ENCODE data around the gene ZMAT5. TPM values are rescaled to one million over a fixed set of nuclear protein-coding genes. Genes with fewer than 3 reads are reported as not detected.

Gene ZMAT5
- total and polyA plus RNA-seq, 2 of the 13 experiments (the other 11 are each of a cell fraction or from before 2014, with no cell fraction given): 20.7 to 27.8 TPM

DNA sequence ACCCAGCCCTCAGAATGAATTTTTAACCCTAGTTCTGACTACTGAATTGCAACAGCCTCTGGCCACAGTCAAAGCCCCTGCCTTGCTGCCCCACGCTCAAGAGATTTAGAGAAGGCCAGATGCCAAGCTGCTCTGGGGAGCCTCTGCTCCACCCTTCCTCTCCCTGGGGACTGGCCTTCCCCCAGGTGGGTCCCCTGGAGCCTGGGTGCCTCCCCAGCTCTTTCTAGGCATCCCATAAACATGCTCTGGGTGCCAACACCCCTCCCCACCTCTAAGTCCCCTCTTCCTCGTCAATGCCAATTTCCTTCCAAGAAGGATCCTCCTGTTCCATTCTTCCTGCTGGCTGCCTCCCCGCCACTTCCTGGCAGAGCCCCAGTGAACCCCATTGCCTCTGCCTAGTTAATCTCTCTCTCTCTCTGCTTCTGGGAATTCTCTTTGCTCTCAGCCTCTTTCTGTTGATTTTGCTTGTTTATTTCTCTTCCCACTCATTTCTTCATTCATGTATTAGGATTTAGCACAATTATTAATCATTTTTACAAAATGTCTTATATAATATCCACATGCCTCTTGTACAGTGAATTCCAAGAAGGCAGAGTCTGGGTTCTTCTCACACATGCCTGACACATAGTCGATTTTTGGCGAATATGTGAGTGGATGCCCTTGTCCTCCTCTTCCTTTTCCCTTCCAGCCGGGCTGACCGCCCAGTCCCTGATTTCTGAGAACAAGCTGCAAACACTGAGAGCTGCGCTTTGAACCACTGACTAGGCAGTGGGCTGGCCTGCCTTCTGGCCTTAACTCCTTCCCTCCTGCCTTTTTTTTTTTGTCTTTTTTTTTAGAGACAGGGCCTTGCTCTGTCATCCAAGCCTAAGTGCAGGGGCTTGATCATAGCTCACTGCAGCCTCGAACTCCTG, 17.9 kb upstream of the ZMAT5 start:
- H3K79me2 ChIP-seq (ENCODE audit: insufficient read depth, low read length): no peaks in the 10 kb centered on the region
- ATAC-seq (peak; percentile 11; the same call in 1 of the 3 replicates), FAIRE-seq (peak; percentile 66), DNase-seq (ENCODE audit: low spot score) (peak; percentile 38)
- H2AFZ ChIP-seq (ENCODE audit: low read length): no peak overlapping the region
- BruUV-seq (replicated peaks): no TSS peak
- H3K27me3 ChIP-seq (ENCODE audit: control insufficient read depth in 1 of 2, insufficient read depth in 2 of 2, low read length in 2 of 2): no peaks in the 10 kb centered on the region
- no peak overlapping the region for H3K9ac ChIP-seq (ENCODE audit: insufficient read depth, low read depth, low read length)
- ChIA-PET CTCF (ENCODE audit: low intra/inter-chr PET ratio, low total read pairs) (no interaction called here), POLR2A (interaction anchor here (0.9 to 2.5 kb wide), 2 partner anchors 13 to 22 kb away, joined by 3 to 8 read pairs; no protein-coding TSS in a partner anchor)
- 40% methylated on average over 9 of the region's 9 CpGs for WGBS (ENCODE audit: low lambda C conversion rate)
- peaks cover 82% of the 10 kb centered on the region for H3K4me1 ChIP-seq (ENCODE audit: insufficient read depth, low read length)
- H3K9me3 ChIP-seq (ENCODE audit: low read length): no peaks in the 10 kb centered on the region
- peak overlapping the region; percentile 28 for H3K27ac ChIP-seq (ENCODE audit: extremely low read length, insufficient read depth, low read length)
- intact Hi-C loops (cut with micrococcal nuclease; ENCODE audit: unreplicated experiment): no loop called here
- peak overlapping the region; percentile 58 for H3K4me2 ChIP-seq (ENCODE audit: low read depth, low read length)
- H3K4me3 ChIP-seq (replicated peaks in 1 of 3; ENCODE audit: insufficient read depth in 1 of 3, low read depth in 2 of 3, low read length in 3 of 3): peak overlapping the region in 1 of 3 experiments; percentile 25; a peak in 1 of 6 replicates
- H4K20me1 ChIP-seq (ENCODE audit: insufficient read depth, low read length): no peaks in the 10 kb centered on the region
- H3K36me3 ChIP-seq (replicated peaks in 1 of 2; ENCODE audit: control insufficient read depth in 1 of 2, insufficient read depth in 2 of 2, low read length in 2 of 2): peaks cover 10 to 19% of the 10 kb centered on the region in 2 experiments
- in situ Hi-C loops (cut with HindIII; ENCODE audit: extremely low pct_ligation_motif_present, low pct_unique_long_range_greater_than_20kb): no loop called here
- TF ChIP-seq HNF4A (CRISPR knock-in tag; IDR thresholded peaks at IDR 0.05) (0 out of 2 replicates have a peak, but pooled peaks have one; percentile 6), POLR2G (IDR thresholded peaks at IDR 0.05; ENCODE audit: low read depth, low read length) (no peak), SALL1 (CRISPR knock-in tag; IDR thresholded peaks at IDR 0.05) (no peak), TAF15 (IDR thresholded peaks at IDR 0.05; ENCODE audit: low read depth, low read length, poor library complexity, severe bottlenecking) (no peak), ZBTB21 (CRISPR knock-in tag; IDR thresholded peaks at IDR 0.05) (no peak), ZNF652 (CRISPR knock-in tag; IDR thresholded peaks at IDR 0.05; ENCODE audit: borderline replicate concordance, low read depth) (peak; percentile 87), ZNF678 (CRISPR knock-in tag; IDR thresholded peaks at IDR 0.05) (no peak), CEBPB (IDR thresholded peaks at IDR 0.05; ENCODE audit: borderline replicate concordance, low read depth, low read length) (no peak), PPARG (CRISPR knock-in tag; conservative IDR thresholded peaks at IDR 0.05) (no peak), ZSCAN30 (CRISPR knock-in tag; IDR thresholded peaks at IDR 0.05) (no peak)
- TF ChIP-seq, protein P1, sequence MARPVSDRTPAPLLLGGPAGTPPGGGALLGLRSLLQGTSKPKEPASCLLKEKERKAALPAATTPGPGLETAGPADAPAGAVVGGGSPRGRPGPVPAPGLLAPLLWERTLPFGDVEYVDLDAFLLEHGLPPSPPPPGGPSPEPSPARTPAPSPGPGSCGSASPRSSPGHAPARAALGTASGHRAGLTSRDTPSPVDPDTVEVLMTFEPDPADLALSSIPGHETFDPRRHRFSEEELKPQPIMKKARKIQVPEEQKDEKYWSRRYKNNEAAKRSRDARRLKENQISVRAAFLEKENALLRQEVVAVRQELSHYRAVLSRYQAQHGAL (CRISPR knock-in tag; IDR thresholded peaks at IDR 0.05; ENCODE audit: not compliant biosample characterization): no peak
- TF ChIP-seq, protein P2, sequence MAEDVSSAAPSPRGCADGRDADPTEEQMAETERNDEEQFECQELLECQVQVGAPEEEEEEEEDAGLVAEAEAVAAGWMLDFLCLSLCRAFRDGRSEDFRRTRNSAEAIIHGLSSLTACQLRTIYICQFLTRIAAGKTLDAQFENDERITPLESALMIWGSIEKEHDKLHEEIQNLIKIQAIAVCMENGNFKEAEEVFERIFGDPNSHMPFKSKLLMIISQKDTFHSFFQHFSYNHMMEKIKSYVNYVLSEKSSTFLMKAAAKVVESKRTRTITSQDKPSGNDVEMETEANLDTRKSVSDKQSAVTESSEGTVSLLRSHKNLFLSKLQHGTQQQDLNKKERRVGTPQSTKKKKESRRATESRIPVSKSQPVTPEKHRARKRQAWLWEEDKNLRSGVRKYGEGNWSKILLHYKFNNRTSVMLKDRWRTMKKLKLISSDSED (CRISPR knock-in tag; IDR thresholded peaks at IDR 0.05): no peak
- TF ChIP-seq, protein P3, sequence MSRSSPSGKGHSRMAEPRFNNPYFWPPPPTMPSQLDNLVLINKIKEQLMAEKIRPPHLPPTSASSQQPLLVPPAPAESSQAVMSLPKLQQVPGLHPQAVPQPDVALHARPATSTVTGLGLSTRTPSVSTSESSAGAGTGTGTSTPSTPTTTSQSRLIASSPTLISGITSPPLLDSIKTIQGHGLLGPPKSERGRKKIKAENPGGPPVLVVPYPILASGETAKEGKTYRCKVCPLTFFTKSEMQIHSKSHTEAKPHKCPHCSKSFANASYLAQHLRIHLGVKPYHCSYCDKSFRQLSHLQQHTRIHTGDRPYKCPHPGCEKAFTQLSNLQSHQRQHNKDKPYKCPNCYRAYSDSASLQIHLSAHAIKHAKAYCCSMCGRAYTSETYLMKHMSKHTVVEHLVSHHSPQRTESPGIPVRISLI (CRISPR knock-in tag; IDR thresholded peaks at IDR 0.05; ENCODE audit: borderline replicate concordance): peak; percentile 37; the same call in 1 of the 2 replicates
- TF ChIP-seq, protein P4, sequence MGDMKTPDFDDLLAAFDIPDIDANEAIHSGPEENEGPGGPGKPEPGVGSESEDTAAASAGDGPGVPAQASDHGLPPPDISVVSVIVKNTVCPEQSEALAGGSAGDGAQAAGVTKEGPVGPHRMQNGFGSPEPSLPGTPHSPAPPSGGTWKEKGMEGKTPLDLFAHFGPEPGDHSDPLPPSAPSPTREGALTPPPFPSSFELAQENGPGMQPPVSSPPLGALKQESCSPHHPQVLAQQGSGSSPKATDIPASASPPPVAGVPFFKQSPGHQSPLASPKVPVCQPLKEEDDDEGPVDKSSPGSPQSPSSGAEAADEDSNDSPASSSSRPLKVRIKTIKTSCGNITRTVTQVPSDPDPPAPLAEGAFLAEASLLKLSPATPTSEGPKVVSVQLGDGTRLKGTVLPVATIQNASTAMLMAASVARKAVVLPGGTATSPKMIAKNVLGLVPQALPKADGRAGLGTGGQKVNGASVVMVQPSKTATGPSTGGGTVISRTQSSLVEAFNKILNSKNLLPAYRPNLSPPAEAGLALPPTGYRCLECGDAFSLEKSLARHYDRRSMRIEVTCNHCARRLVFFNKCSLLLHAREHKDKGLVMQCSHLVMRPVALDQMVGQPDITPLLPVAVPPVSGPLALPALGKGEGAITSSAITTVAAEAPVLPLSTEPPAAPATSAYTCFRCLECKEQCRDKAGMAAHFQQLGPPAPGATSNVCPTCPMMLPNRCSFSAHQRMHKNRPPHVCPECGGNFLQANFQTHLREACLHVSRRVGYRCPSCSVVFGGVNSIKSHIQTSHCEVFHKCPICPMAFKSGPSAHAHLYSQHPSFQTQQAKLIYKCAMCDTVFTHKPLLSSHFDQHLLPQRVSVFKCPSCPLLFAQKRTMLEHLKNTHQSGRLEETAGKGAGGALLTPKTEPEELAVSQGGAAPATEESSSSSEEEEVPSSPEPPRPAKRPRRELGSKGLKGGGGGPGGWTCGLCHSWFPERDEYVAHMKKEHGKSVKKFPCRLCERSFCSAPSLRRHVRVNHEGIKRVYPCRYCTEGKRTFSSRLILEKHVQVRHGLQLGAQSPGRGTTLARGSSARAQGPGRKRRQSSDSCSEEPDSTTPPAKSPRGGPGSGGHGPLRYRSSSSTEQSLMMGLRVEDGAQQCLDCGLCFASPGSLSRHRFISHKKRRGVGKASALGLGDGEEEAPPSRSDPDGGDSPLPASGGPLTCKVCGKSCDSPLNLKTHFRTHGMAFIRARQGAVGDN (CRISPR knock-in tag; IDR thresholded peaks at IDR 0.05): peak; percentile 21; the same call in 1 of the 2 replicates
